Upper lobe of left lung (tissue), 6 donors: ENCODE results near the gene STOX2. TPM values are rescaled to one million over a fixed set of nuclear protein-coding genes. Genes with fewer than 3 reads are reported as not detected.

Experiments used
- ATAC-seq, 2 donors: fragments of 200-7000 bp; cut with Tn5 transposase; one replicate each; pipeline ENCODE4 v1.9.1; 2022; ENCODE audit warnings: mild to moderate bottlenecking in 2 of 2, moderate library complexity in 2 of 2; ENCODE audit not compliant: low FRiP score in 2 of 2
- DNase-seq, 2 donors: peaks; one replicate each; pipeline ENCODE4 v3.0.0-alpha.2; 2019 to 2020
- H3K27ac ChIP-seq, 4 donors: fragments of 200-600 bp; sonication (generic); one replicate each; pipeline ENCODE4 v1.5.1; 2016 to 2019
- H3K27me3 ChIP-seq, 4 donors: fragments of 200-600 bp; sonication (generic); one replicate each; pipeline ENCODE4 v1.5.1; 2017 to 2019
- H3K36me3 ChIP-seq, 4 donors: fragments of 200-600 bp; sonication (generic); one replicate each; pipeline ENCODE4 v1.5.1; 2016 to 2019
- H3K4me1 ChIP-seq, 4 donors: fragments of 200-600 bp; sonication (generic); one replicate each; pipeline ENCODE4 v1.5.1; 2018 to 2019
- H3K4me3 ChIP-seq, 4 donors: fragments of 200-600 bp; sonication (generic); one replicate each; pipeline ENCODE4 v1.5.1; 2017 to 2019; ENCODE audit warnings: mild to moderate bottlenecking in 2 of 4, moderate library complexity in 1 of 4
- H3K9me3 ChIP-seq, 4 donors: fragments of 200-600 bp; sonication (generic); one replicate each; pipeline ENCODE4 v1.5.1; 2018 to 2019
- CTCF ChIP-seq, 6 experiments: fragments of 450-650 bp in 4 of 6; fragments of 200-600 bp in 2 of 6; sonication (generic) in 2 of 6; IDR thresholded peaks; one replicate each; pipeline ENCODE4 v1.5.1; 2016 to 2019; ENCODE audit warnings: antibody characterized with exemption in 6 of 6
- EP300 ChIP-seq, 4 donors: sonication (generic); formaldehyde crosslinking; IDR thresholded peaks; one replicate each; pipeline ENCODE4 v1.5.1; 2017; ENCODE audit warnings: antibody characterized with exemption in 4 of 4, control low read depth in 2 of 4
- POLR2A ChIP-seq, 4 donors: fragments of 450-650 bp; IDR thresholded peaks; one replicate each; pipeline ENCODE4 v1.5.1; 2016 to 2017; ENCODE audit warnings: antibody characterized with exemption in 4 of 4, mild to moderate bottlenecking in 2 of 4
- POLR2AphosphoS5 ChIP-seq, 2 donors: sonication (generic); formaldehyde crosslinking; IDR thresholded peaks; one replicate each; pipeline ENCODE4 v1.5.1; 2017; ENCODE audit warnings: antibody characterized with exemption in 2 of 2
- WGBS, 2 donors: methylation state at CpG; one replicate each; pipeline ENCODE4 v1.1.5; 2017 to 2018; 5-methylcytosine and 5-hydroxymethylcytosine counted together
- total RNA-seq, 6 donors: library from RNA; depleted of rRNA in 4 of 6; stranded (reverse); fragments of >200 nt in 4 of 6; gene quantifications; one replicate each; pipeline versions ENCODE4 v1.1.0 to v1.2.1, GENCODE V29; 2016 to 2021
- donor health status: DM: no; HTN: no; CAD: no; lungs with moderate emphysema.
- donor health status: DM: no; HTN: yes; CAD: no; lungs with severe emphysema.

STOX2 gene
- total RNA-seq, 6 donors from 2014 or later = 10.1 to 49.2 (median 24.1) TPM

- DNase-seq (no peak), ATAC-seq (no peak)
- peaks cover 0 to 7% (median 0%) of the 10 kb centered on the region in 4 donors for H3K4me1 ChIP-seq
- 86 to 87% methylated on average over 7 of the region's 7 CpGs for WGBS, 2 donors
- no peaks in the 10 kb centered on the region for H3K36me3 ChIP-seq
- no peaks in the 10 kb centered on the region for H3K27me3 ChIP-seq
- no peak overlapping the region for H3K4me3 ChIP-seq
- no peak overlapping the region for H3K27ac ChIP-seq
- no peaks in the 10 kb centered on the region for H3K9me3 ChIP-seq
- TF ChIP-seq EP300 (IDR thresholded peaks at IDR 0.05) = no peak
Observed at GRCh38 chr4:184062769-184063168, 157.7 kb downstream of the STOX2 start.

- ATAC-seq (no peak), DNase-seq (no peak)
- TF ChIP-seq POLR2A (IDR thresholded peaks at IDR 0.05) (no peak), EP300 (IDR thresholded peaks at IDR 0.05) (no peak), POLR2AphosphoS5 (IDR thresholded peaks at IDR 0.05) (no peak), CTCF (IDR thresholded peaks at IDR 0.05) (no peak)
- no peak overlapping the region for H3K4me3 ChIP-seq
- H3K27me3 ChIP-seq = no peaks in the 10 kb centered on the region
- H3K27ac ChIP-seq = no peak overlapping the region
- WGBS, 2 donors = 78 to 79% methylated on average over 5 of the region's 5 CpGs
- no peaks in the 10 kb centered on the region for H3K36me3 ChIP-seq
- H3K9me3 ChIP-seq = no peaks in the 10 kb centered on the region
- peaks cover 0 to 7% (median 0%) of the 10 kb centered on the region in 4 donors for H3K4me1 ChIP-seq
Observed at GRCh38 chr4:184064877-184065276, 159.8 kb downstream of the STOX2 start.

- H3K4me3 ChIP-seq = no peak overlapping the region
- peak in 1 of 4 donors; percentile 22 for TF ChIP-seq EP300 (IDR thresholded peaks at IDR 0.05)
- no peak for TF ChIP-seq CTCF (IDR thresholded peaks at IDR 0.05)
- WGBS, 2 donors = 46 to 48% methylated on average over 9 of the region's 9 CpGs
- H3K27ac ChIP-seq = peak overlapping the region in 1 of 4 donors; percentile 33
- ATAC-seq = peak in 1 of 2 donors; percentile 48
- no peaks in the 10 kb centered on the region for H3K36me3 ChIP-seq
- peaks cover 0 to 4% (median 1%) of the 10 kb centered on the region in 4 donors for H3K9me3 ChIP-seq
- no peaks in the 10 kb centered on the region for H3K27me3 ChIP-seq
- H3K4me1 ChIP-seq = peaks cover 0 to 7% (median 0%) of the 10 kb centered on the region in 4 donors
- DNase-seq = no peak
Observed at GRCh38 chr4:184066584-184067300, 161.6 kb downstream of the STOX2 start.

- ATAC-seq (no peak), DNase-seq (no peak)
- H3K36me3 ChIP-seq = no peaks in the 10 kb centered on the region
- 74 to 79% methylated on average over 9 of the region's 9 CpGs for whole genome bisulfite sequencing, 2 donors
- no peak overlapping the region for H3K4me3 ChIP-seq
- no peaks in the 10 kb centered on the region for H3K27me3 ChIP-seq
- no peak overlapping the region for H3K27ac ChIP-seq
- peaks cover 0 to 15% (median 6%) of the 10 kb centered on the region in 4 donors for H3K9me3 ChIP-seq
- H3K4me1 ChIP-seq = peaks cover 0 to 7% (median 0%) of the 10 kb centered on the region in 4 donors
- TF ChIP-seq EP300 (IDR thresholded peaks at IDR 0.05) = no peak
- no peak for TF ChIP-seq CTCF (IDR thresholded peaks at IDR 0.05)
- TF ChIP-seq POLR2A (IDR thresholded peaks at IDR 0.05) = no peak
- TF ChIP-seq POLR2AphosphoS5 (IDR thresholded peaks at IDR 0.05) = no peak
Observed at GRCh38 chr4:184067931-184068554, 162.9 kb downstream of the STOX2 start.

Other genes starting within 250 kb of the STOX2 start
- gene RWDD4, start 246.1 kb upstream of the STOX2 start, total RNA-seq = 10 to 100 TPM in 4 of 6 donors, 1 to 10 TPM in 2; 2.1 to 16.7 (median 14.4) TPM
- 10 to 100 TPM; 33.0 to 73.3 (median 39.1) TPM for gene TRAPPC11, start 246.0 kb upstream of the STOX2 start, total RNA-seq